ENCODE measurements around the gene CCDC142.
"Not testable (repeated sequence)": the region's sequence is repeated elsewhere in the genome, so short reads cannot be mapped to it uniquely, and the experiment has no call there.

DNA sequence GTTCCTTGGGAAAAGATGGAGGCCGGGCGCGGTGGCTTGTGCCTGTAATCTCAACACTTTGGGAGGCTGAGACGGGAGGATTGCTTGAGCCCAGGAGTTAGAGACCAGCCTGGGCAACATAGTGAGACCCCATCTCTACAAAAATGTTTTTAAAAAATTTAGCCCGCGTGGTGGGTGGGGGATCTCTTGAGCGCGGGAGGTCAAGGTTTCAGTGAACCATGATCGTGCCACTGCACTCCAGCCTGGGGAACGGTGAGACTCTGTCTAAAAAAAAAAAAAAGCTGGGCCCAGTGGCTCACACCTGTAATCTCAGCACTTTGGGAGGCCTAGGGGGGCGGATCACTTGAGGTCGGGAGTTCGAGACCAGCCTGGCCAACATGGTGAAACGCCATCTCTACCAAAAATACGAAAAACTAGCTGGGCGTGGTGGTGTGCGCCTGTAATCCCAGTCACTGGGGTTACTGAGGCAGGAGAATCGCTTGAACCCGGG, 922 bp upstream of the CCDC142 start:
- TF ChIP-seq CTCF (IDR thresholded peaks at IDR 0.05; ENCODE audit: control extremely low read depth in 1 of 3, insufficient read depth in 1 of 3, low read depth in 1 of 3, low read length in 3 of 3); SP1 (IDR thresholded peaks at IDR 0.05; ENCODE audit: low read depth, low read length); SIX5 (IDR thresholded peaks at IDR 0.05; ENCODE audit: low read depth, low read length); MAFK (IDR thresholded peaks at IDR 0.05; ENCODE audit: low read depth, low read length); POLR2A (IDR thresholded peaks at IDR 0.05; ENCODE audit: control extremely low read depth in 1 of 2, low read depth in 2 of 2, low read length in 2 of 2); JUND (IDR thresholded peaks at IDR 0.05; ENCODE audit: low read length); CREB1 (IDR thresholded peaks at IDR 0.05); EP300 (IDR thresholded peaks at IDR 0.05; ENCODE audit: borderline replicate concordance in 1 of 2, low read depth in 2 of 2, low read length in 2 of 2); BACH1 (IDR thresholded peaks at IDR 0.05; ENCODE audit: low read length); TAF1 (IDR thresholded peaks at IDR 0.05; ENCODE audit: low read depth, low read length): not testable (repeated sequence)
- TF ChIP-seq, protein P1, sequence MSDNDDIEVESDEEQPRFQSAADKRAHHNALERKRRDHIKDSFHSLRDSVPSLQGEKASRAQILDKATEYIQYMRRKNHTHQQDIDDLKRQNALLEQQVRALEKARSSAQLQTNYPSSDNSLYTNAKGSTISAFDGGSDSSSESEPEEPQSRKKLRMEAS (IDR thresholded peaks at IDR 0.05), result not testable (repeated sequence)
- TF ChIP-seq KDM1A (IDR thresholded peaks at IDR 0.05; ENCODE audit: borderline replicate concordance, low read length), result peak; percentile 79; the same call in 1 of the 2 replicates

All from H1 (cell line).